Measurements from ENCODE around the gene ZNF860. TPM values are rescaled to one million over a fixed set of nuclear protein-coding genes. Genes with fewer than 3 reads are reported as not detected.

Gene ZNF860
- total RNA-seq, 2 donors from 2014 or later, result 3.7 to 4.4 TPM

DNA sequence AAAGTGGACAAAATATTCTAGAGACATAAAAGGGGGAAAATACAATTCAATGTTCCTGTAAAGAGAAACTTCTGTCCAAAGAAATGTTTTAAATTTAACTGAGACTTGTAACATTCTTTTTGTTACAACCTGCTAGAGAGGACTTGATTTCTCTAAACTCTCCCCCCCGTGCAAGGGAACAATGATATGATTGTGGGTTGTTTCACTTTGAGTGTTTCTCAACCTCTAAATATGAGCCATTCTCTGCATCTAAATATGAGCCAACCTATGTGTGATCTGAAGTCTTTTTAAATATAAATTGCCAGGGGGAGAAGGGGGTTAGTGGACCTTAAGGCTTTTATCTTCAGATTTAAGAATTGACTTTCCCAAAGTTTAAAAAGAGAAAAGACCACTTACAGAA, 14.6 kb downstream of the ZNF860 start:
- DNase-seq (ENCODE audit: low spot score), result no peak
- WGBS, result 25% methylated on average over 1 of the region's 1 CpG
- Histone ChIP-seq H3K9me3 (no peaks in the 10 kb centered on the region), H3K27ac (no peak overlapping the region), H3K27me3 (replicated peaks; ENCODE audit: insufficient read depth) (no peaks in the 10 kb centered on the region), H3K4me3 (no peak overlapping the region), H3K36me3 (no peaks in the 10 kb centered on the region), H3K4me1 (replicated peaks) (no peaks in the 10 kb centered on the region)
- TF ChIP-seq POLR2A (IDR thresholded peaks at IDR 0.05) (no peak), POLR2AphosphoS5 (IDR thresholded peaks at IDR 0.05) (no peak)
- TF ChIP-seq, protein P1, sequence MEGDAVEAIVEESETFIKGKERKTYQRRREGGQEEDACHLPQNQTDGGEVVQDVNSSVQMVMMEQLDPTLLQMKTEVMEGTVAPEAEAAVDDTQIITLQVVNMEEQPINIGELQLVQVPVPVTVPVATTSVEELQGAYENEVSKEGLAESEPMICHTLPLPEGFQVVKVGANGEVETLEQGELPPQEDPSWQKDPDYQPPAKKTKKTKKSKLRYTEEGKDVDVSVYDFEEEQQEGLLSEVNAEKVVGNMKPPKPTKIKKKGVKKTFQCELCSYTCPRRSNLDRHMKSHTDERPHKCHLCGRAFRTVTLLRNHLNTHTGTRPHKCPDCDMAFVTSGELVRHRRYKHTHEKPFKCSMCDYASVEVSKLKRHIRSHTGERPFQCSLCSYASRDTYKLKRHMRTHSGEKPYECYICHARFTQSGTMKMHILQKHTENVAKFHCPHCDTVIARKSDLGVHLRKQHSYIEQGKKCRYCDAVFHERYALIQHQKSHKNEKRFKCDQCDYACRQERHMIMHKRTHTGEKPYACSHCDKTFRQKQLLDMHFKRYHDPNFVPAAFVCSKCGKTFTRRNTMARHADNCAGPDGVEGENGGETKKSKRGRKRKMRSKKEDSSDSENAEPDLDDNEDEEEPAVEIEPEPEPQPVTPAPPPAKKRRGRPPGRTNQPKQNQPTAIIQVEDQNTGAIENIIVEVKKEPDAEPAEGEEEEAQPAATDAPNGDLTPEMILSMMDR (IDR thresholded peaks at IDR 0.05), result no peak
- intact Hi-C loops (cut with DNase I), result no loop called here

DNA sequence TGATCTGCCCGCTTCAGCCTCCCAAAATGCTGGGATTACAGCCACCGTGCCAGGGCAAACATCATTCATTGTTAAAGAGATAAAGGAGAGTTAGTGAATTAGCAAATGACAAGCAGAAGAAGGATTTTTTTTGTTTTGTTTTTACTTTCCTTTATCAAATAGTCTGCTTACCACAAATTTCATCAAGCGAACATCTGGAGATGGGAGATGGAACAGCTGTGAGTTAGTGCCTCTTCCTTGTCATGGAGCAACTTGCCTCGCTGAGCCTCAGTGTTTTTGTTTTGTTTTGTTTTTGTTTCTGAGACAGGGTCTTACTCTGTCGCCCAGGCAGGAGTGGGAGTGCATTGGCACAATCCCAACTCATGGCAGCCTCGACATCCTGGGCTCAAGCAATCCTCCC, 15.9 kb downstream of the ZNF860 start:
- H3K4me1 ChIP-seq (replicated peaks), result no peaks in the 10 kb centered on the region
- no peak overlapping the region for H3K27ac ChIP-seq
- no peak overlapping the region for H3K4me3 ChIP-seq
- no peaks in the 10 kb centered on the region for H3K36me3 ChIP-seq
- intact Hi-C loops (cut with DNase I), result no loop called here
- H3K9me3 ChIP-seq, result no peaks in the 10 kb centered on the region
- no peak for DNase-seq (ENCODE audit: low spot score)
- 82% methylated on average over 6 of the region's 6 CpGs for WGBS
- TF ChIP-seq, protein P1 (IDR thresholded peaks at IDR 0.05), result no peak
- TF ChIP-seq POLR2A (IDR thresholded peaks at IDR 0.05) (no peak), POLR2AphosphoS5 (IDR thresholded peaks at IDR 0.05) (no peak)
- H3K27me3 ChIP-seq (replicated peaks; ENCODE audit: insufficient read depth), result no peaks in the 10 kb centered on the region

DNA sequence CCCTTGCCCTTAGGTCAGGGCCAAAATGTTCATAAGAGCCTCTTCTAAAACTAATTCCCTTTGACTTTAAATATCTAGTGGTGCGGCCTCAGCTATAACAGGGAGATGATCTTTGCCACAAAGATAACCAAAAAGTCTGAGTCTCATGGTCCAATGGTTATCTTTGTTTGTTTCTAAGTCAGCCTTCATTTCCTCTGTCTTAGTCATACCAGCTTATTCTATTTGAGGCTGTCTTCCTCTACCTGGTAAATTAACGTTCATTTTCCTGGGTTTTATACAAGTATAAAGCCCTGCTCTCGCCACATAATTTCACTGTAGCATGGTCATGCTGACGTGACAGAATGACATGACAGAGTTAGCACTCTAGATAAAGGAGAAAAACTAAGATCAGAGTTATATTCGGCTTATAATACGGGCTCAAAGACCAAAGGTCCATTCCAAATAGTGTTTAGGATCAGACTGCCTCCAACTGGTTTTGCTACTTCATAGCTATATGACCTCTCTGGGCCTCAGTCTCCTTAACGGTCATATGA, 18.4 kb downstream of the ZNF860 start:
- Histone ChIP-seq H3K4me1 (replicated peaks) (no peaks in the 10 kb centered on the region), H3K4me3 (no peak overlapping the region), H3K27me3 (replicated peaks; ENCODE audit: insufficient read depth) (no peaks in the 10 kb centered on the region), H3K9me3 (no peaks in the 10 kb centered on the region), H3K27ac (no peak overlapping the region), H3K36me3 (no peaks in the 10 kb centered on the region)
- no peak for DNase-seq (ENCODE audit: low spot score)
- WGBS, result 91% methylated on average over 7 of the region's 7 CpGs
- TF ChIP-seq POLR2A (IDR thresholded peaks at IDR 0.05), result no peak
- TF ChIP-seq, protein P1 (IDR thresholded peaks at IDR 0.05), result no peak
- intact Hi-C loops (cut with DNase I), result no loop called here

DNA sequence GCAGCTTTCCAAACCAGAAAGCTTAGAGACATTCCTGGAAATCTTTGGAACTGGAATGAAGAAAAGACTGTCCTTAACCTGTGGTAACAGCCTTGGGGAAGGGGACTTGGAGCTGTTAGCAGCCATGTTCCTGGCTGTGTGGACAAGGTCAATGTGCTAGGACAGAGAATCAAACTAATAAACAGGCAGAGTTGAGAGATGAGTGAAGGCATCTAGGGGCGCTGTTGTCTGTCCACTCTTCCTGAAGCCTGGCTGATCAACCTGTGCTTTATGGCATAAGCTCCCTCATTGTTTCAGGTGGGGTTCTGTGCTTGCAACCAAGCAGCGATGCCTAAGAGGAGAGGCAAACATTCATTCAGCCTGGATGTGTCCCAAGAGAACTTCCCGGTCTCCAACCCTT, 19.3 kb downstream of the ZNF860 start:
- TF ChIP-seq, protein P1 (IDR thresholded peaks at IDR 0.05), result no peak
- TF ChIP-seq POLR2A (IDR thresholded peaks at IDR 0.05), result no peak
- TF ChIP-seq POLR2AphosphoS5 (IDR thresholded peaks at IDR 0.05), result no peak
- no peaks in the 10 kb centered on the region for H3K9me3 ChIP-seq
- no peak overlapping the region for H3K27ac ChIP-seq
- 81% methylated on average over 3 of the region's 3 CpGs for whole genome bisulfite sequencing
- no peaks in the 10 kb centered on the region for H3K36me3 ChIP-seq
- no peak overlapping the region for H3K4me3 ChIP-seq
- intact Hi-C loops (cut with DNase I), result no loop called here
- no peaks in the 10 kb centered on the region for H3K4me1 ChIP-seq (replicated peaks)
- DNase-seq (ENCODE audit: low spot score), result no peak
- H3K27me3 ChIP-seq (replicated peaks; ENCODE audit: insufficient read depth), result no peaks in the 10 kb centered on the region

DNA sequence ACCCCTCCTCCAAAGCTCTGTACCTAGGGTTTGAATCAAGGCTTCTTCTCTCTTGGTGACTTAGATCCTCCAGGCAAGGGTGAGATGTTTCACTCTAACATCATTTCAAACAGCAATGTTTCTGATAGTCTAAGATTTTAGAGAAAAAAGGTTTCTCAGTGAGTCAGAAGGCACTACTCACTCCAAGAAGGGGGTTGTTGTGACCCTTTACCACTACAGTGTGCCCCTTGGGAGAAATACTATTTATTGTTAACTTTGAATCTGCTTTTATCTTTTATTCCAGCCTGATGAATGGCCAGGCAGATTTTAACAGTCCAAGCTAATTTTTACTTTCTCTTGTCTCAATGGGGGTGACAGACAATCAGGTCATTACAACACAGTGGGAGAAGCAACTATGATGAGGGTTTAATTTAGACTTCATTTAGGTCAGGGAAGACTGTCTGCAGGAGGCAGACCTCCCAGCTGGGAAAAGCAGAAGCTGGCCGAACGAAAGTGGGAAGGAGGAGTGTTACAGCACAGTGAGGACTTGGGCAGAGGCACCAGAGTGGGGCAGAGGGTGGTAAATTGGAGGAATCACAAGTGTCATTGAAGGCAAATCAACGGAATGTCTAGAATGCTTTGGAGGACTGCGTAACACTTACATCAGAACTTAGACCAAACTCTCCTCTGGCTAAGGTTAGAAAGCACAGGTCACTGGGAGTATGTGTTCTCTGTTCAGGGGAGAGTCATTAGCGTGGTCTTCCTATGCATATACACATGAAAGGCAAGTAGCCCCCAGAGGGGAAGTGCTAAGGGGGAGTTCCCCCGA, 21.2 kb downstream of the ZNF860 start:
- TF ChIP-seq POLR2A (IDR thresholded peaks at IDR 0.05) (no peak), POLR2AphosphoS5 (IDR thresholded peaks at IDR 0.05) (no peak)
- TF ChIP-seq, protein P1 (IDR thresholded peaks at IDR 0.05), result no peak
- WGBS, result 79% methylated on average over 6 of the region's 6 CpGs
- Histone ChIP-seq H3K4me3 (no peak overlapping the region), H3K27ac (no peak overlapping the region), H3K9me3 (no peaks in the 10 kb centered on the region), H3K36me3 (no peaks in the 10 kb centered on the region), H3K4me1 (replicated peaks) (no peaks in the 10 kb centered on the region), H3K27me3 (replicated peaks; ENCODE audit: insufficient read depth) (no peaks in the 10 kb centered on the region)
- no peak for DNase-seq (ENCODE audit: low spot score)
- intact Hi-C loops (cut with DNase I), result no loop called here

Measured in prostate gland (tissue), 2 donors.